ENCODE measurements around the gene CDC42EP2. TPM values are rescaled to one million over a fixed set of nuclear protein-coding genes. Genes with fewer than 3 reads are reported as not detected.

CDC42EP2 gene
- polyA plus RNA-seq, 1 experiment: 23.2 TPM

DNA sequence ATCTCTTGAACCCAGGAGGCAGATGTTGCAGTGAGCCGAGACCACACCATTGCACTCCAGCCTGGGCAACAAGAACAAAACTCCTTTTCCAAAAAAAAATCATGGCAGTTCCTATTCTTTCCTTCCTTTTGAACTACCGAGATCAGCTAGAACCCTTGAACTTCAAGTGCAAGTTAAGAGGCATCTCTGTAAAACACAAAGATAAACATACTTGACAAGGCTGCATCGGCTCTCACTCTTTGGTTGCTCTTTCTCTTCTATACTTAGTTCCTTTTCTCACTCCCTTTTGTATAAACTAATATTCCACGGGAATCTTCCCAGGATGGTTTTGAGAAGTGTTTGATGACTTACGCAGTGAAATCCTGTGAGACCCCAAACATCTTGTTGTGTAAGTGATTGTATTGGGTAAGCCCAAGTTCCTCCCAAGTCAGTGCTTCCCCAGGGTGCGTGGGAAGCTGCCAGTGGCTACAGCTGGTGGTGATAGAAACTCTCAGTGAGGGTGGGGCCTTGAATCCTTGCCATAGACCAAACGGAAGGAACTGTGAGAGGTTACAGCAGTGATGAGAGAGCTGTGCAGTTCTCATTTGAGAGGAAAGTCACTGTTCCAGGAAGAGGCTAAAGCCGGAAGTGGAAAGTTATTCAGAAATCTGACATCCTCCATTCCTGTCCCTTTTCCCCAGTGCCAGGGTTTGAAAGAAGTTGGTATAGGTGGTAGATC lies 24.1 kb upstream of the CDC42EP2 start:
- ChIA-PET POLR2A (interaction anchor here (0.5 to 2.7 kb wide), 7 partner anchors 10 to 31 kb away, joined by 3 to 24 read pairs (median 3); partner anchors contain the start of gene CDC42EP2), CTCF (interaction anchor here (1.1 to 23.0 kb wide), 6 partner anchors 10 to 39 kb away, joined by 3 to 273 read pairs (median 8); partner anchors contain the start of gene CDC42EP2)
- no peak for TF ChIP-seq CTCF (IDR thresholded peaks at IDR 0.05; ENCODE audit: insufficient read depth, low read depth, low read length)
- DNase-seq (ENCODE audit: low read depth): peak; percentile 98
- H3K36me3 ChIP-seq (ENCODE audit: control insufficient read depth, insufficient read depth, low read length): no peaks in the 10 kb centered on the region
- H3K4me3 ChIP-seq (ENCODE audit: low read depth, low read length): no peak overlapping the region
- no peaks in the 10 kb centered on the region for H3K27me3 ChIP-seq (ENCODE audit: control insufficient read depth, insufficient read depth, low read length)

GRCh38 chr11:65291613-65292012 lies 23.1 kb upstream of the CDC42EP2 start:
- no peak overlapping the region for H3K4me3 ChIP-seq (ENCODE audit: low read depth, low read length)
- no peaks in the 10 kb centered on the region for H3K36me3 ChIP-seq (ENCODE audit: control insufficient read depth, insufficient read depth, low read length)
- ChIA-PET CTCF (interaction anchor here (1.0 to 23.0 kb wide), 6 partner anchors 11 to 180 kb away, joined by 3 to 273 read pairs (median 5); partner anchors contain the start of genes CDC42EP2 and TM7SF2), POLR2A (interaction anchor here (0.5 to 2.7 kb wide), 3 partner anchors 24 to 185 kb away, joined by 3 to 24 read pairs (median 3); partner anchors contain the start of gene CDC42EP2)
- no peak for TF ChIP-seq CTCF (IDR thresholded peaks at IDR 0.05; ENCODE audit: insufficient read depth, low read depth, low read length)
- no peak for DNase-seq (ENCODE audit: low read depth)
- no peaks in the 10 kb centered on the region for H3K27me3 ChIP-seq (ENCODE audit: control insufficient read depth, insufficient read depth, low read length)

DNA sequence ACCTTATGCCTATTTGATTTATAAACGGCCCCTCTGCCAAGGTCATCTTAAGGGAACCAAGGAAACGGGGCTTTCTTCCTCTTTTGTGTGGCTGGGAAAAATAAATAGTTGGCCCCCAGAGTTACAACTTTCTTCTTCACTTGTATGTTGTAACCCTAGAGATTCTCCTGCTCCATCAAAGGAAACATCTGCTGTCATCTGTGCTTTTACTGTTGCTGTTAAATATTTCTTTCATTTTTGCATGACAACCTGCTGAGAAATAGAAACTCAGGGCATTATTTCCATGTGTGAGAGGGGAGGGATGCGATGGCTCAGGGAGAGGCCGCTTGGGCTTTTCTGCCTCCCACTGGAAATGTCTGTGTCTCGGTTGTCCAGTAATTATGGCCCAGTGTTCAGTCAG lies 21.8 kb upstream of the CDC42EP2 start:
- Histone ChIP-seq H3K27me3 (ENCODE audit: control insufficient read depth, insufficient read depth, low read length) (no peaks in the 10 kb centered on the region), H3K36me3 (ENCODE audit: control insufficient read depth, insufficient read depth, low read length) (no peaks in the 10 kb centered on the region), H3K4me3 (ENCODE audit: low read depth, low read length) (no peak overlapping the region)
- CTCF ChIA-PET: interaction anchor here (0.9 to 23.0 kb wide), 3 partner anchors 18 to 37 kb away, joined by 4 to 273 read pairs (median 5); partner anchors contain the start of gene CDC42EP2
- TF ChIP-seq CTCF (IDR thresholded peaks at IDR 0.05; ENCODE audit: insufficient read depth, low read depth, low read length): no peak
- POLR2A ChIA-PET: no interaction called here
- no peak for DNase-seq (ENCODE audit: low read depth)

GRCh38 chr11:65293909-65294381 lies 20.7 kb upstream of the CDC42EP2 start:
- ChIA-PET CTCF (interaction anchor here (0.7 to 23.0 kb wide), 7 partner anchors 11 to 123 kb away, joined by 3 to 273 read pairs (median 4); partner anchors contain the start of gene CDC42EP2), POLR2A (no interaction called here)
- Histone ChIP-seq H3K36me3 (ENCODE audit: control insufficient read depth, insufficient read depth, low read length) (no peaks in the 10 kb centered on the region), H3K27me3 (ENCODE audit: control insufficient read depth, insufficient read depth, low read length) (no peaks in the 10 kb centered on the region), H3K4me3 (ENCODE audit: low read depth, low read length) (no peak overlapping the region)
- no peak for TF ChIP-seq CTCF (IDR thresholded peaks at IDR 0.05; ENCODE audit: insufficient read depth, low read depth, low read length)
- no peak for DNase-seq (ENCODE audit: low read depth)

GRCh38 chr11:65295001-65295400 lies 19.7 kb upstream of the CDC42EP2 start:
- Histone ChIP-seq H3K27me3 (ENCODE audit: control insufficient read depth, insufficient read depth, low read length) (no peaks in the 10 kb centered on the region), H3K36me3 (ENCODE audit: control insufficient read depth, insufficient read depth, low read length) (no peaks in the 10 kb centered on the region), H3K4me3 (ENCODE audit: low read depth, low read length) (no peak overlapping the region)
- POLR2A ChIA-PET: no interaction called here
- DNase-seq (ENCODE audit: low read depth): no peak
- TF ChIP-seq CTCF (IDR thresholded peaks at IDR 0.05; ENCODE audit: insufficient read depth, low read depth, low read length): no peak
- CTCF ChIA-PET: interaction anchor here (0.6 to 23.0 kb wide), 9 partner anchors 10 to 656 kb away, joined by 3 to 273 read pairs (median 3); partner anchors contain the start of gene CDC42EP2

Measured in BJ (cell line).